ENCODE measurements around the gene SPAG4. TPM values are rescaled to one million over a fixed set of nuclear protein-coding genes. Genes with fewer than 3 reads are reported as not detected.

SPAG4 gene
- total and polyA plus RNA-seq, 2 experiments from 2014 or later, result 2.7 to 2.9 TPM

GRCh38 chr20:35588397-35588796, 27.2 kb upstream of the SPAG4 start:
- ATAC-seq (no peak), DNase-seq (ENCODE audit: low spot score) (no peak)
- H3K36me3 Mint-ChIP-seq (ENCODE audit: low read depth), result no peaks in the 10 kb centered on the region
- Histone ChIP-seq H3K4me1 (ENCODE audit: insufficient read depth) (peaks cover 6% of the 10 kb centered on the region; the same call in 1 of the 2 replicates), H3K36me3 (ENCODE audit: insufficient read depth) (no peaks in the 10 kb centered on the region), H3K9me2 (ENCODE audit: insufficient read depth) (no peaks in the 10 kb centered on the region), H4K20me1 (replicated peaks; ENCODE audit: insufficient read depth) (no peaks in the 10 kb centered on the region), H3K4me2 (no peak overlapping the region), H3F3A (replicated peaks; ENCODE audit: low read depth) (0 out of 2 replicates have a peak, but pooled peaks cover 7% of the 10 kb centered on the region), H2AFZ (no peak overlapping the region; the same call in 1 of the 2 replicates), H3K4me3 (no peak overlapping the region), H3K79me2 (replicated peaks; ENCODE audit: insufficient read depth) (no peaks in the 10 kb centered on the region), H3K27me3 (ENCODE audit: insufficient read depth) (no peaks in the 10 kb centered on the region), H3K27ac (ENCODE audit: low read depth) (peak overlapping the region; percentile 70)
- peaks cover 3% of the 10 kb centered on the region for H3K27me3 Mint-ChIP-seq (ENCODE audit: insufficient read depth, low read depth, poor library complexity)
- no peaks in the 10 kb centered on the region; the same call in 2 of the 3 replicates for H3K9me3 Mint-ChIP-seq
- no peak for TF ChIP-seq CREB1 (CRISPR knock-in tag; IDR thresholded peaks at IDR 0.05; ENCODE audit: low read depth)
- TF ChIP-seq EZH2 (IDR thresholded peaks at IDR 0.05; ENCODE audit: low read depth, unreplicated experiment), result no peak
- TF ChIP-seq, protein P1, sequence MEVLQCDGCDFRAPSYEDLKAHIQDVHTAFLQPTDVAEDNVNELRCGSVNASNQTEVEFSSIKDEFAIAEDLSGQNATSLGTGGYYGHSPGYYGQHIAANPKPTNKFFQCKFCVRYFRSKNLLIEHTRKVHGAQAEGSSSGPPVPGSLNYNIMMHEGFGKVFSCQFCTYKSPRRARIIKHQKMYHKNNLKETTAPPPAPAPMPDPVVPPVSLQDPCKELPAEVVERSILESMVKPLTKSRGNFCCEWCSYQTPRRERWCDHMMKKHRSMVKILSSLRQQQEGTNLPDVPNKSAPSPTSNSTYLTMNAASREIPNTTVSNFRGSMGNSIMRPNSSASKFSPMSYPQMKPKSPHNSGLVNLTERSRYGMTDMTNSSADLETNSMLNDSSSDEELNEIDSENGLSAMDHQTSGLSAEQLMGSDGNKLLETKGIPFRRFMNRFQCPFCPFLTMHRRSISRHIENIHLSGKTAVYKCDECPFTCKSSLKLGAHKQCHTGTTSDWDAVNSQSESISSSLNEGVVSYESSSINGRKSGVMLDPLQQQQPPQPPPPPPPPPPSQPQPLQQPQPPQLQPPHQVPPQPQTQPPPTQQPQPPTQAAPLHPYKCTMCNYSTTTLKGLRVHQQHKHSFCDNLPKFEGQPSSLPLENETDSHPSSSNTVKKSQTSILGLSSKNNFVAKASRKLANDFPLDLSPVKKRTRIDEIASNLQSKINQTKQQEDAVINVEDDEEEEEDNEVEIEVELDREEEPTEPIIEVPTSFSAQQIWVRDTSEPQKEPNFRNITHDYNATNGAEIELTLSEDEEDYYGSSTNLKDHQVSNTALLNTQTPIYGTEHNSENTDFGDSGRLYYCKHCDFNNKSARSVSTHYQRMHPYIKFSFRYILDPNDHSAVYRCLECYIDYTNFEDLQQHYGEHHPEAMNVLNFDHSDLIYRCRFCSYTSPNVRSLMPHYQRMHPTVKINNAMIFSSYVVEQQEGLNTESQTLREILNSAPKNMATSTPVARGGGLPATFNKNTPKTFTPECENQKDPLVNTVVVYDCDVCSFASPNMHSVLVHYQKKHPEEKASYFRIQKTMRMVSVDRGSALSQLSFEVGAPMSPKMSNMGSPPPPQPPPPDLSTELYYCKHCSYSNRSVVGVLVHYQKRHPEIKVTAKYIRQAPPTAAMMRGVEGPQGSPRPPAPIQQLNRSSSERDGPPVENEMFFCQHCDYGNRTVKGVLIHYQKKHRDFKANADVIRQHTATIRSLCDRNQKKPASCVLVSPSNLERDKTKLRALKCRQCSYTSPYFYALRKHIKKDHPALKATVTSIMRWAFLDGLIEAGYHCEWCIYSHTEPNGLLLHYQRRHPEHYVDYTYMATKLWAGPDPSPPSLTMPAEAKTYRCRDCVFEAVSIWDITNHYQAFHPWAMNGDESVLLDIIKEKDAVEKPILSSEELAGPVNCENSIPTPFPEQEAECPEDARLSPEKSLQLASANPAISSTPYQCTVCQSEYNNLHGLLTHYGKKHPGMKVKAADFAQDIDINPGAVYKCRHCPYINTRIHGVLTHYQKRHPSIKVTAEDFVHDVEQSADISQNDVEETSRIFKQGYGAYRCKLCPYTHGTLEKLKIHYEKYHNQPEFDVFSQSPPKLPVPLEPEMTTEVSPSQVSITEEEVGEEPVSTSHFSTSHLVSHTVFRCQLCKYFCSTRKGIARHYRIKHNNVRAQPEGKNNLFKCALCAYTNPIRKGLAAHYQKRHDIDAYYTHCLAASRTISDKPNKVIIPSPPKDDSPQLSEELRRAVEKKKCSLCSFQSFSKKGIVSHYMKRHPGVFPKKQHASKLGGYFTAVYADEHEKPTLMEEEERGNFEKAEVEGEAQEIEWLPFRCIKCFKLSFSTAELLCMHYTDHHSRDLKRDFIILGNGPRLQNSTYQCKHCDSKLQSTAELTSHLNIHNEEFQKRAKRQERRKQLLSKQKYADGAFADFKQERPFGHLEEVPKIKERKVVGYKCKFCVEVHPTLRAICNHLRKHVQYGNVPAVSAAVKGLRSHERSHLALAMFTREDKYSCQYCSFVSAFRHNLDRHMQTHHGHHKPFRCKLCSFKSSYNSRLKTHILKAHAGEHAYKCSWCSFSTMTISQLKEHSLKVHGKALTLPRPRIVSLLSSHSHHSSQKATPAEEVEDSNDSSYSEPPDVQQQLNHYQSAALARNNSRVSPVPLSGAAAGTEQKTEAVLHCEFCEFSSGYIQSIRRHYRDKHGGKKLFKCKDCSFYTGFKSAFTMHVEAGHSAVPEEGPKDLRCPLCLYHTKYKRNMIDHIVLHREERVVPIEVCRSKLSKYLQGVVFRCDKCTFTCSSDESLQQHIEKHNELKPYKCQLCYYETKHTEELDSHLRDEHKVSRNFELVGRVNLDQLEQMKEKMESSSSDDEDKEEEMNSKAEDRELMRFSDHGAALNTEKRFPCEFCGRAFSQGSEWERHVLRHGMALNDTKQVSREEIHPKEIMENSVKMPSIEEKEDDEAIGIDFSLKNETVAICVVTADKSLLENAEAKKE (CRISPR knock-in tag; IDR thresholded peaks at IDR 0.05), result no peak
- no peak for TF ChIP-seq REST (IDR thresholded peaks at IDR 0.05; ENCODE audit: unreplicated experiment)
- no peak for TF ChIP-seq POLR2AphosphoS5 (IDR thresholded peaks at IDR 0.05; ENCODE audit: low read depth)
- TF ChIP-seq CTCF (conservative IDR thresholded peaks at IDR 0.05; ENCODE audit: low read depth in 2 of 2), result no peak
- H3K4me3 Mint-ChIP-seq, result no peak overlapping the region
- peaks cover 3% of the 10 kb centered on the region; the same call in 2 of the 3 replicates for H3K4me1 Mint-ChIP-seq
- no peak overlapping the region; the same call in 1 of the 2 replicates for H3K27ac Mint-ChIP-seq
